Activated T-helper 17 cell treated with anti-CD3 and anti-CD28 coated beads, Interleukin-2, amount 50 U/mL, for 72 hours (primary cell): ENCODE measurements around the gene ESRRB. TPM values are rescaled to one million over a fixed set of nuclear protein-coding genes. Genes with fewer than 3 reads are reported as not detected.
"Not testable (repeated sequence)": the region's sequence is repeated elsewhere in the genome, so short reads cannot be mapped to it uniquely, and the experiment has no call there.

Source experiments
- ATAC-seq: fragments of 150-1000 bp; cut with Tn5 transposase; replicated peaks from 2 replicates; pipeline ENCODE4 v1.10.0; 2021; ENCODE audit warnings: mild to moderate bottlenecking, moderate library complexity
- H3K27ac Mint-ChIP-seq: one replicate; pipeline ENCODE4 v1.8.0; 2022; ENCODE audit warnings: mixed read lengths
- H3K27me3 Mint-ChIP-seq: one replicate; pipeline ENCODE4 v1.8.0; 2022; ENCODE audit warnings: mixed read lengths
- H3K36me3 Mint-ChIP-seq: one replicate; pipeline ENCODE4 v1.8.0; 2022; ENCODE audit warnings: low read depth, mild to moderate bottlenecking, mixed read lengths
- H3K4me1 Mint-ChIP-seq: one replicate; pipeline ENCODE4 v1.8.0; 2022; ENCODE audit warnings: mixed read lengths
- H3K4me3 Mint-ChIP-seq: one replicate; pipeline ENCODE4 v1.8.0; 2022; ENCODE audit warnings: mild to moderate bottlenecking, mixed read lengths
- H3K9me3 Mint-ChIP-seq: one replicate; pipeline ENCODE4 v1.8.0; 2022; ENCODE audit warnings: mixed read lengths
- total RNA-seq, 2 donors: library from RNA; stranded (reverse); gene quantifications; one replicate each; pipeline ENCODE4 v1.2.3, GENCODE V29; 2022

Gene ESRRB
- total RNA-seq, 2 donors from 2014 or later, result 0.30 to 0.34 TPM

DNA sequence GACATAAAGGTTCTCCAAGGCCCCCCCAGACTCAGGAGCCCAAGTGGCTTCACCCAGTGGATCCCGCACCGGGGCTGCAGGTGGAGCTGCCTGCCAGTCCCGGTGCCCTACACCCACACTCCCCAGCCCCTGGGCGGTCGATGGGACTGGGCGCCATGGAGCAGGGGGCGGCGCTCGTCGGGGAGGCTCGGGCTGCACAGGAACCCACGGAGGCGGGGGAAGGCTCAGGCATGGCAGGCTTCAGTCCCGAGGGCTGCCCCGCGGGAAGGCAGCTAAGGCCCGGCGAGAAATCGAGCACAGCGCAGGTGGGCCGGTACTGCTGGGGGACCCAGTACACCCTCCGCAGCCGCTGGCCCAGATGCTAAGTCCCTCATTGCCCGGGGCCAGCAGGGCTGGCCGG lies 160.7 kb downstream of the ESRRB start:
- not testable (repeated sequence) for H3K4me1 Mint-ChIP-seq

DNA sequence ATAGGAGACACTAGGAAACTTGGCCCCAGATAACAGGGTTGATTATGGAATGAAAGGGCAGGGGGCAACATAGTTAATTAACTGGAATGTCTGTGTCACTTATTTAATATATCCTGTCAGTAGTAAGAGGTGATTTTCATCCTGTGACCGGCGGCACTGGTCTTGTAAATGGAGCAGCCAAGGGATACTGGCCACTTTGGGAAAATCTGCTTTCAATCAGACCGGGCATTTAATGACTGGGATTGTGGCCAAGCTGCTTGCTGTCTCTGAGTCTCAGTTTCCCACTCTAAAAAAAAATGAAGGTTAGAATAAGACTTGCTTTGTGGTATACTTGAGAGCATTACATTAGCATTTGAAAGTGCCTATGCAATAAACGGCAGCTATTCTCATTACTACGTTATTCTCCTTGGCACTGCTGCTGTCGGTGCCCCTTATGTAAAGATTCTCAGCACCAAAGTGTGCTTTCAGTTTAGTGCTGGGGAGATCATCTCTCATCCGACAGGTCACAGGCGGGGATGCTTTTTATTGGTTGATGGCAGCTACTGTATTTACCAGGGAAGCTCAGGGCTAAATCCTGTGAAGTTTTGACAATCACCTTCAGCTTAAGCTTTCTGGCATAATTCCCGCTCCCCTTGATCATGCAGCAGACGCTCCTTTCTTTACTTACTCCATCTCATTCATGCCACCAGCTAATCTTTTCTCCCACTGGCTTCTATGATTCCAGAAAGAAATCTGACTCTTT lies 162.1 kb downstream of the ESRRB start:
- Mint-ChIP-seq H3K4me3 (no peak overlapping the region), H3K27me3 (peaks cover 16% of the 10 kb centered on the region), H3K36me3 (no peaks in the 10 kb centered on the region), H3K9me3 (no peaks in the 10 kb centered on the region), H3K4me1 (no peaks in the 10 kb centered on the region), H3K27ac (no peak overlapping the region)
- ATAC-seq, result no peak

More for the DNA sequence above, 160.7 kb downstream of the ESRRB start:
- H3K9me3 Mint-ChIP-seq, H3K36me3 Mint-ChIP-seq, H3K4me3 Mint-ChIP-seq, H3K27ac Mint-ChIP-seq, ATAC-seq: not testable (repeated sequence)
- peaks cover 14% of the 10 kb centered on the region for H3K27me3 Mint-ChIP-seq

DNA sequence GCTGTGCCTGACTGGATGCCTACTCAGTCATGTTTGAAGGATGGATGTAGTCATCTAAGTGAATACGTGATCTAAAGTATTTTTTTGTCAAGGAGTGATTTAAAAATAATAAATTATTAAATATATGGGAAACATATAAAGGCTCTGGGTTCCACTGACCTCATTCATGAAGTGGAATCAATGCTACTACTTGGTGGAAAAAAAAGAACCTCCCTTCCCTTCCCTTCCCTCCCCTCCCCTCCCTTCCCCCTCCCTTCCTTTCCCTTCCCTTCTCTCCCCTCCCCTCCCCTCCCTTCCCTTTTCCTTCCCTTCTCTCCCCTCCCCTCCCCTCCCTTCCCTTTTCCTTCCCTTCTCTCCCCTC lies 162.7 kb downstream of the ESRRB start:
- peaks cover 13% of the 10 kb centered on the region for H3K27me3 Mint-ChIP-seq
- no peaks in the 10 kb centered on the region for H3K4me1 Mint-ChIP-seq
- H3K9me3 Mint-ChIP-seq, result no peaks in the 10 kb centered on the region
- no peak overlapping the region for H3K27ac Mint-ChIP-seq
- ATAC-seq, result no peak
- H3K36me3 Mint-ChIP-seq, result no peaks in the 10 kb centered on the region
- H3K4me3 Mint-ChIP-seq, result no peak overlapping the region

DNA sequence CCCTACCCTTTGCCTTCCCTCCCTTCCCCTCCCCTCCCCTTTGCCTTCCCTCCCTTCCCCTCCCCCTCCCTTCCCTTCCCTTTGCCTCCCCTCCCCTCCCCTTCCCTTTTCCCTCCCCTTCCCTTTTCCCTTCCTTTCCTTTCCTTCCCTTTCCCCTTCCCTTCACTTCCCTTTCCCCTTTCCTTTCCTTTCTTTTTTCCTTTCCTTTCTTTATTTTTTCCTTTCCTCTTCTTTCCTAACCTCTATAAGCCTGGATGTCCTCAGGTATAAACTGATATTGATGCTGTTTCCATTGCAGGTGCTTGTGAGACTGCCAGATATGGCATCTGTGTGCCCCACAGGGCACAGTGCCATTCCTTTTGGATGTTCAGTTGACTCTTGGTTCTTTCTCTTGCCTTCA lies 163.2 kb downstream of the ESRRB start:
- Mint-ChIP-seq H3K27ac (no peak overlapping the region), H3K27me3 (peaks cover 16% of the 10 kb centered on the region), H3K4me3 (no peak overlapping the region), H3K4me1 (no peaks in the 10 kb centered on the region), H3K36me3 (no peaks in the 10 kb centered on the region), H3K9me3 (no peaks in the 10 kb centered on the region)
- no peak for ATAC-seq

DNA sequence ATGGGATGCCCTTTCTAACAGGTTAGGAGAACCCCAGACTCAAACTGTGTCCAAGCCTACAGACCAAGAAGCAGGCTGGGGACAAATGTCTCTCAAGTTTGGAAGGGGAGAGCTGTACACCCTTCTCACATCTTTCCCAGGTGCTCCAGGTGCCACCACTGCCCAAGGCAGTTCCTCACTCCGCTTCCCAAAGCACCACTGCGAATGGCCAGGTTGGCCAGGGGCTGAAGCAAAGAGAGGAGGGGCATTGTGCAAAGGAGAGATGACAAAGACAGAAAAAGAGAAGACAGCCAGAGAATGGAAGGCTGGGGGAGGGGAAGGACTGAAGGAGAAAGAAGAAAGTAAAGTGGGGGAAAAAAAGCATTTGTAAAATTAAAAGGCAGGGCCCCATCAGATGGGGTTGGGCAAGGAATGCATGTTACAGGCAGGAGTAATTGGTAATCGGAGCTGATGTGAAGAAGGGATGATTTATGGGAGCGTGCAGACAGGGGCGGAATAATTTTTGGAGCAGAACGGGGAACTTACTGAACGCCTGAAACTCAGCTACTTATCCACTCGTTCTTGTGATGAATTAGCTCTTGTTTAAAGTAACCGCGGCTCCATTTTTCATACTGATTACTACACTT lies 165.8 kb downstream of the ESRRB start:
- Mint-ChIP-seq H3K27ac (no peak overlapping the region), H3K4me1 (no peaks in the 10 kb centered on the region), H3K9me3 (no peaks in the 10 kb centered on the region), H3K4me3 (no peak overlapping the region), H3K27me3 (peaks cover 20% of the 10 kb centered on the region), H3K36me3 (no peaks in the 10 kb centered on the region)
- no peak for ATAC-seq

DNA sequence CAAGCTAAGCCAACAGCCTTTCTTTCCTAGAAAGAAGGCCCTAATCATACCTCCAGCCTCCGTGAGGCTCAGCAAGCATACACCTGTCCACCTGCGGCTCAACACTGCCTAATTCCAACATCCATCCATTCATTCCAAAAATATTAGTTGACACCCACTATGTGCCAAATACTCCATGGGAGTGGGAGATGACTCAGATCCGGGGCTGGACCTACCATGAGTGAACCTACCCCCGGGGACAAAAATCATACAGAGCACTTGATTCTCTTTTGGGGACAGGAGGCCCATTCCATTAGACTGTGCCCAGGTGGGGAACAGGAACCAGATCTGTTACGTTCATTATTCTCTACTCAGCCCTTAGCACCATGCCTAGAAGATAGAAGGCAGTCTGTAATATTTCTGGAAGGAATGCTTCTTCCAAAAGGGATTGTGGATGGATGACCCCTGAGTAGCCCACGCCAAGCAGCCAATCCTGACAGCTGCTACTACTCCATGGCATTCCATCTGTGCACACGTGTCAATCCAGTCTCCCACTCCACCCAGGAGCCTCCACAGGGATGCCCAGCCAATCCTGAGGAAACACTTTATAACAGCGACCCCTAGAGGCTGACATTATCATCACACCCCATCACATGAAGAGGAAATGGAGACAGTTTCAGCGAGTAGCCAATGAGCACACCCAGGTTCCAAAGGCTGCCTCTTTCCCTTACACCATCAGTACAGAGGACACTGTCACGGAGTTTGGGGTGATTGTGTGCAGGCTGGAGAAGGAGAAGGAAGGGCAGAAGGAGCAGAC lies 170.7 kb downstream of the ESRRB start:
- Mint-ChIP-seq H3K9me3 (no peaks in the 10 kb centered on the region), H3K36me3 (no peaks in the 10 kb centered on the region), H3K4me3 (no peak overlapping the region), H3K4me1 (no peaks in the 10 kb centered on the region), H3K27ac (no peak overlapping the region), H3K27me3 (peaks cover 11% of the 10 kb centered on the region)
- no peak for ATAC-seq

DNA sequence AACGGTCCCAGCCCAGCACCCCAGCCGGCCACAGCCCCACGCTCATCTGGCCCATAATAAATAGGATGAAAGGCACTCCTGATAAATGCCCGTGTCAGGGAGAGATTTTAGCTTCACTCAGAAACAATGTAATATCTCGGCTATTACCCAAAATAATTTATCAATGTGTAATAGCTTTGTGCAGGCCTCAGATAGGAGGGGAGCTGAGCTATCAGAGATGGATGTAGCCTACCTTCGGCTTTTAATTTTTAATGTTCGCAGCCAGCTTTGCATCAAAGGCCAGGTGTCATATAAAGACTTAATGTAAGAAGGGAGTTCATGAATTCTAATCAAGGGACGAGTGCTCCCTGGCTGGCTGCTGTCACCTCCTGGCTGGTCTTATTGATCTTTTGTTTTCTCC lies 171.9 kb downstream of the ESRRB start:
- H3K4me1 Mint-ChIP-seq, result no peaks in the 10 kb centered on the region
- no peak for ATAC-seq
- no peaks in the 10 kb centered on the region for H3K36me3 Mint-ChIP-seq
- H3K27ac Mint-ChIP-seq, result no peak overlapping the region
- H3K4me3 Mint-ChIP-seq, result no peak overlapping the region
- H3K9me3 Mint-ChIP-seq, result no peaks in the 10 kb centered on the region
- H3K27me3 Mint-ChIP-seq, result peaks cover 12% of the 10 kb centered on the region

DNA sequence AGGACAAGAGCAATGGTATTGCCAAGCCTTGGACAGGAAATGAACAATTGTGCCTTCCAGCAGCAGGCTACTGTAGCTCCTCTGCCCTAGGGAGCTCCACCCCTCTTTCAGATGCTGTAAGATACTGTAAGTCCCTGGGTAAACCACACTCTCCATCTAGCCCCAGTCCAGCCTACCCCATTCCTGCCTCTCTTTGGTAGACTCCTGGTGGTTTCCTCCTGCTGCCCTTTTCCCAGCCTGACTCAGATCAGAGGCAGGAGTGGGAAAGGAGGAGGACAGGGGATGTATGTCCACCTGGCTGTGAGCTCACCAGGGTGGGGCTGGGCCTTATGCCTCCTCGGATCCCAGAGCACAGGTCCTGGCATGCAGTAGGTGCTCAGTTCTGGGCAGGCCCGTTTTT lies 174.6 kb downstream of the ESRRB start:
- no peaks in the 10 kb centered on the region for H3K36me3 Mint-ChIP-seq
- no peak for ATAC-seq
- H3K4me3 Mint-ChIP-seq, result no peak overlapping the region

DNA sequence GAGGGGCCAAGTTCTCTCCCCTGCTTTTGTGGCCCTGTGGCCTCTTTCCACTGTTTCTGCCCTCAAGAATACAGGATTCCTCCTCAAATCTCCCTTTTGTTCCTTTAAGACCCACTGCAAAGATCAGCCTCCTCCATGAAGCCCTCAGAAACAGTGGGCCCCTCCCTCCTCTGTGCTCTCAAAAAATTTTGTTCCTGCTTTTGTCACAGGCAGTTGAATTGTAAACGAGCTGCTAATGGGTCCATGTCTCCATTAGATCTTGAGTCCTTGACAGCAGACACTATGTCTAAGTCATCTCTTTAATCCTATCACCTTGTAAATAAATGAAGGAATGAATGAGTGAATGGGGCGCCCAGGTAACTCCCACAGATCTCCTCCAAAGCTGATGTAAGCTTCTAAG lies 175.2 kb downstream of the ESRRB start:
- no peak overlapping the region for H3K4me3 Mint-ChIP-seq
- no peaks in the 10 kb centered on the region for H3K36me3 Mint-ChIP-seq
- H3K27me3 Mint-ChIP-seq, result peaks cover 8% of the 10 kb centered on the region
- H3K27ac Mint-ChIP-seq, result no peak overlapping the region
- H3K4me1 Mint-ChIP-seq, result no peaks in the 10 kb centered on the region
- no peak for ATAC-seq
- no peaks in the 10 kb centered on the region for H3K9me3 Mint-ChIP-seq

More for the DNA sequence above, 174.6 kb downstream of the ESRRB start:
- peaks cover 8% of the 10 kb centered on the region for H3K27me3 Mint-ChIP-seq
- H3K4me1 Mint-ChIP-seq, result no peaks in the 10 kb centered on the region
- no peaks in the 10 kb centered on the region for H3K9me3 Mint-ChIP-seq
- no peak overlapping the region for H3K27ac Mint-ChIP-seq

Other genes starting within 250 kb of the ESRRB start
- gene GPATCH2L, start 224.2 kb upstream of the ESRRB start, total RNA-seq, result 10 to 100 TPM; 62.5 to 83.8 TPM